Measurements from ENCODE around the gene MTUS2.

DNA sequence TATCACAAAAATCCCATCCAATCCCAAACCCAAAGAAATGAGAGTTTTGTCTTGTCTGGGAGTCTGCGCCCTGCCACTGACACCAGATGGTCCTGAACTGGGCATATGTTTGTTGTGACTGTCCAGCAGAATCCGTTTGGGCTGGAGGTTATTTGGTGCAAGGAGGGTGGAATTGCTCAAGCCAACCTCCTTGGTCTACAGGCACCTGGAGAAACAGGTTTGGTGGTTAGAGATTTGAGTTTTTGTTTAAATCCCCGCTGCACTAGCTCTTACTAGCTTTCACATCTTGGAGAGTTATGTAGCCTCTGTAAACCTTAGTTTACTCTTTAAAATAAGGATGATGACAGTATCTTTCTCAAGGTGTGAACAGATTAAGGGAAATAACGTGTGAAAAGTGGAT lies 673.7 kb downstream of the MTUS2 start:
- TF ChIP-seq, protein P1, sequence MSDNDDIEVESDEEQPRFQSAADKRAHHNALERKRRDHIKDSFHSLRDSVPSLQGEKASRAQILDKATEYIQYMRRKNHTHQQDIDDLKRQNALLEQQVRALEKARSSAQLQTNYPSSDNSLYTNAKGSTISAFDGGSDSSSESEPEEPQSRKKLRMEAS (IDR thresholded peaks at IDR 0.05; ENCODE audit: insufficient read depth, insufficient read length): no peak
- TF ChIP-seq, protein P2, sequence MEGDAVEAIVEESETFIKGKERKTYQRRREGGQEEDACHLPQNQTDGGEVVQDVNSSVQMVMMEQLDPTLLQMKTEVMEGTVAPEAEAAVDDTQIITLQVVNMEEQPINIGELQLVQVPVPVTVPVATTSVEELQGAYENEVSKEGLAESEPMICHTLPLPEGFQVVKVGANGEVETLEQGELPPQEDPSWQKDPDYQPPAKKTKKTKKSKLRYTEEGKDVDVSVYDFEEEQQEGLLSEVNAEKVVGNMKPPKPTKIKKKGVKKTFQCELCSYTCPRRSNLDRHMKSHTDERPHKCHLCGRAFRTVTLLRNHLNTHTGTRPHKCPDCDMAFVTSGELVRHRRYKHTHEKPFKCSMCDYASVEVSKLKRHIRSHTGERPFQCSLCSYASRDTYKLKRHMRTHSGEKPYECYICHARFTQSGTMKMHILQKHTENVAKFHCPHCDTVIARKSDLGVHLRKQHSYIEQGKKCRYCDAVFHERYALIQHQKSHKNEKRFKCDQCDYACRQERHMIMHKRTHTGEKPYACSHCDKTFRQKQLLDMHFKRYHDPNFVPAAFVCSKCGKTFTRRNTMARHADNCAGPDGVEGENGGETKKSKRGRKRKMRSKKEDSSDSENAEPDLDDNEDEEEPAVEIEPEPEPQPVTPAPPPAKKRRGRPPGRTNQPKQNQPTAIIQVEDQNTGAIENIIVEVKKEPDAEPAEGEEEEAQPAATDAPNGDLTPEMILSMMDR (IDR thresholded peaks at IDR 0.05; ENCODE audit: extremely low read depth in 1 of 2, insufficient read depth in 1 of 2, low read depth in 1 of 2, low read length in 2 of 2): no peak
- TF ChIP-seq POLR2AphosphoS5 (IDR thresholded peaks at IDR 0.05; ENCODE audit: insufficient read depth, low read depth, low read length): no peak
